Retinal pigment epithelial cell (primary cell): ENCODE measurements around the gene PLA2G1B.

Experiments
- DNase-seq: peaks from one replicate; pipeline ENCODE4 v3.0.0-alpha.2; 2010; ENCODE audit warnings: low read depth
- H3K4me3 ChIP-seq: 2 replicates; pipeline ENCODE4 v1.5.1; 2011; ENCODE audit warnings: mild to moderate bottlenecking, low read length, control low read depth, moderate library complexity
- CTCF ChIP-seq: conservative IDR thresholded peaks from 2 replicates; pipeline ENCODE4 v1.5.1; 2011; ENCODE audit warnings: low read depth, low read length, control low read depth, inconsistent platforms

PLA2G1B gene

GRCh38 chr12:120350576-120351350 is 23.2 kb upstream of the PLA2G1B start:
- DNase-seq = no peak
- no peak for TF ChIP-seq CTCF
- no peak overlapping the region for H3K4me3 ChIP-seq

DNA sequence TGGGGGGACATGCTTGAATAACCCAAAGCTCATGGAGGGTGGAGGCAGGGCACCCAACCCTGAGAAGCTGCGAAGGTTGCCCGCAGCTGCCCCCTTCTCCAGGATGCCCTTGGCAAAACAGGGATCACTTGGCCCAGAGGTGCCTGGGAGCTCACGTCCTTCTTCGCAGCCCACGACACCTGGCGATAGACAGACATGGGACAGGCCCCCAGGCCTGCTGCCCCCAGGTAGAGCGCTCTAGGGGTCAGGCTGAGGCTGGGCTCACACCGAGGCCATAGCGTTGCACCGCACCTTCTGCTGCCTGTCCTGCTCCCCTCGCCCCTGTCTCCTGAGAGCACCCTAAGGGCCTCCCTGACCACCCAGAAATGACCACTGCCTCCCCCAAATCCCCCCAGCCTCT is 20.2 kb upstream of the PLA2G1B start:
- TF ChIP-seq CTCF = no peak
- no peak for DNase-seq
- H3K4me3 ChIP-seq = no peak overlapping the region

GRCh38 chr12:120346681-120347080 is 19.1 kb upstream of the PLA2G1B start:
- TF ChIP-seq CTCF = no peak
- DNase-seq = no peak
- no peak overlapping the region for H3K4me3 ChIP-seq

GRCh38 chr12:120346031-120346430 is 18.5 kb upstream of the PLA2G1B start:
- no peak overlapping the region for H3K4me3 ChIP-seq
- TF ChIP-seq CTCF = no peak
- DNase-seq = no peak

DNA sequence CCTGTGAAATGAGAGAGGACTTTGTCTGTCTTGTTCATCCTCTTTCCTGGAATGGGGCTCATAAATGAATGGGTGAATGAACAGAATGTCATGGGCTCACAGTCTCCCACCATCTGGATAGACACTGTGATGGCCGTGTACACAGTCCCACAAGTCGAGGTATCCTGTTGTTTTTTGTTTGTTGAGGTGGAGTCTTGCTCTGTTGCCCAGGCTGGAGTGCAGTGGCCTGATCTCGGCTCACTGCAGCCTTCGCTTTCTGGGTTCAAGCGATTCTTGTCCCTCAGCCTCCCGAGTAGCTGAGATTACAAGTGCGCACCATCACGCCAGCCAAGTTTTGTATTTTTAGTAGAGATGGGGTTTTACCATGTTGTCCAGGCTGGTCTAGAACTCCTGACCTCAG is 16.1 kb upstream of the PLA2G1B start:
- no peak for DNase-seq
- TF ChIP-seq CTCF = no peak

GRCh38 chr12:120343039-120343537 is 15.5 kb upstream of the PLA2G1B start:
- no peak for DNase-seq
- no peak for TF ChIP-seq CTCF
- no peak overlapping the region for H3K4me3 ChIP-seq

More for the DNA sequence above, 16.1 kb upstream of the PLA2G1B start:
- no peak overlapping the region for H3K4me3 ChIP-seq
